SU-DHL-6 (cell line): ENCODE data around the gene ANAPC2.

Experiments used
- H2AFZ ChIP-seq: fragments of 200-600 bp; sonication (generic); 2 replicates; pipeline ENCODE4 v1.6.1; 2014; ENCODE audit warnings: low read depth, mild to moderate bottlenecking, moderate library complexity, mixed read lengths, antibody characterized with exemption, low read length; ENCODE audit not compliant: severe bottlenecking
- H3F3A ChIP-seq: fragments of 200-600 bp; shearing (Covaris generic); 2 replicates; pipeline ENCODE4 v1.6.0; 2016; ENCODE audit warnings: antibody characterized with exemption, mild to moderate bottlenecking; ENCODE audit not compliant: insufficient read depth
- H3K27ac ChIP-seq: fragments of 200-600 bp; sonication (generic); 2 replicates; pipeline ENCODE4 v1.5.1; 2016; ENCODE audit warnings: low read depth, mild to moderate bottlenecking, low read length, moderate library complexity, mixed read lengths
- H3K27me3 ChIP-seq: fragments of 200-600 bp; sonication (generic), shearing (Covaris generic); 2 replicates; pipeline ENCODE4 v1.6.0; 2014; ENCODE audit warnings: mild to moderate bottlenecking, low read length
- H3K36me3 ChIP-seq: fragments of 200-600 bp; sonication (generic); 2 replicates; pipeline ENCODE4 v1.6.1; 2014; ENCODE audit warnings: mild to moderate bottlenecking, low read length, mixed read lengths
- H3K4me2 ChIP-seq: fragments of 300-600, 200-600 bp; shearing (Covaris generic), sonication (generic); 2 replicates; pipeline ENCODE4 v1.6.0; 2014; ENCODE audit warnings: low read length, low read depth, mild to moderate bottlenecking; ENCODE audit not compliant: poor library complexity, severe bottlenecking
- H3K4me3 ChIP-seq: fragments of 200-600 bp; sonication (generic); 2 replicates; pipeline ENCODE4 v1.5.1; 2014; ENCODE audit warnings: antibody characterized with exemption, low read length, mild to moderate bottlenecking, mixed read lengths; ENCODE audit not compliant: insufficient read depth, poor library complexity, severe bottlenecking
- H3K79me2 ChIP-seq: fragments of 200-600 bp; sonication (generic); 2 replicates; pipeline ENCODE4 v1.6.1; 2014; ENCODE audit warnings: mild to moderate bottlenecking, low read length, moderate library complexity; ENCODE audit not compliant: insufficient read depth
- H3K9ac ChIP-seq: fragments of 200-600 bp; sonication (generic); 2 replicates; pipeline ENCODE4 v1.7.0; 2014; ENCODE audit warnings: mild to moderate bottlenecking, low read length
- H3K9me2 ChIP-seq: fragments of 200-600 bp; sonication (generic); replicated peaks from 2 replicates; pipeline ENCODE4 v1.6.1; 2014; ENCODE audit warnings: low read length; ENCODE audit not compliant: insufficient read depth
- H3K9me3 ChIP-seq: fragments of 200-600 bp; sonication (generic); 2 replicates; pipeline ENCODE4 v1.6.1; 2014; ENCODE audit warnings: low read length, mixed read lengths; ENCODE audit not compliant: insufficient read depth
- H4K20me1 ChIP-seq: fragments of 200-600 bp; sonication (generic); 2 replicates; pipeline ENCODE4 v1.6.1; 2014; ENCODE audit warnings: low read depth, mild to moderate bottlenecking, antibody characterized with exemption, low read length, moderate library complexity, mixed read lengths
- CTCF ChIP-seq: fragments of 200-600 bp; sonication (generic); IDR thresholded peaks from one replicate; pipeline ENCODE4 v1.5.1; 2017; ENCODE audit warnings: antibody characterized with exemption, mild to moderate bottlenecking, low read length, moderate library complexity; ENCODE audit not compliant: insufficient read depth, poor library complexity, severe bottlenecking
- EZH2phosphoT487 ChIP-seq: fragments of 200-600 bp; sonication (generic), shearing (Covaris generic); conservative IDR thresholded peaks from 2 replicates; pipeline ENCODE4 v1.6.1; 2018; ENCODE audit warnings: mild to moderate bottlenecking, antibody characterized with exemption, low read length, moderate library complexity, mixed read lengths

The ANAPC2 gene

GRCh38 chr9:137204731-137205125 is 16.4 kb upstream of the ANAPC2 start:
- no peaks in the 10 kb centered on the region for H3K36me3 ChIP-seq
- H3K27me3 ChIP-seq = no peaks in the 10 kb centered on the region
- no peak overlapping the region for H3K27ac ChIP-seq
- no peak overlapping the region for H2AFZ ChIP-seq
- TF ChIP-seq EZH2phosphoT487 (no peak), CTCF (no peak)
- H3F3A ChIP-seq = peaks cover 12% of the 10 kb centered on the region
- H3K9me3 ChIP-seq = no peaks in the 10 kb centered on the region
- peak overlapping the region; percentile 69 for H3K4me3 ChIP-seq
- H4K20me1 ChIP-seq = no peaks in the 10 kb centered on the region
- H3K79me2 ChIP-seq = peaks cover 31% of the 10 kb centered on the region
- H3K9ac ChIP-seq = peak overlapping the region; percentile 99
- peak overlapping the region; percentile 78 for H3K4me2 ChIP-seq
- H3K9me2 ChIP-seq = no peaks in the 10 kb centered on the region

- TF ChIP-seq EZH2phosphoT487 (no peak), CTCF (no peak)
- Histone ChIP-seq H3K9me3 (no peaks in the 10 kb centered on the region), H3K9me2 (no peaks in the 10 kb centered on the region), H3K27me3 (no peaks in the 10 kb centered on the region), H3K79me2 (peaks cover 31% of the 10 kb centered on the region), H3K27ac (peak overlapping the region; percentile 8; the same call in 1 of the 2 replicates), H3K36me3 (no peaks in the 10 kb centered on the region), H3K4me3 (no peak overlapping the region), H3K9ac (0 out of 2 replicates have a peak overlapping the region, but pooled peaks have one; percentile 2), H2AFZ (no peak overlapping the region), H3K4me2 (peak overlapping the region; percentile 32), H4K20me1 (no peaks in the 10 kb centered on the region), H3F3A (peaks cover 12% of the 10 kb centered on the region)
Observed at GRCh38 chr9:137202966-137203365, 14.6 kb upstream of the ANAPC2 start.

- no peaks in the 10 kb centered on the region for H3K9me3 ChIP-seq
- peaks cover 12% of the 10 kb centered on the region for H3F3A ChIP-seq
- peaks cover 23% of the 10 kb centered on the region for H3K79me2 ChIP-seq
- no peak overlapping the region for H2AFZ ChIP-seq
- H3K9me2 ChIP-seq = no peaks in the 10 kb centered on the region
- no peaks in the 10 kb centered on the region for H4K20me1 ChIP-seq
- H3K4me3 ChIP-seq = peak overlapping the region; percentile 68
- TF ChIP-seq EZH2phosphoT487 (no peak), CTCF (no peak)
- peak overlapping the region; percentile 80 for H3K9ac ChIP-seq
- peak overlapping the region; percentile 69 for H3K4me2 ChIP-seq
- no peaks in the 10 kb centered on the region for H3K27me3 ChIP-seq
- H3K36me3 ChIP-seq = no peaks in the 10 kb centered on the region
- H3K27ac ChIP-seq = peak overlapping the region; percentile 62
Observed at GRCh38 chr9:137201205-137201868, 13.0 kb upstream of the ANAPC2 start.
